Measurements from ENCODE around the gene NCAPG2. TPM values are rescaled to one million over a fixed set of nuclear protein-coding genes. Genes with fewer than 3 reads are reported as not detected.

The NCAPG2 gene
- polyA plus RNA-seq, 1 donor (not counting 4 experiments of a cell fraction or from before 2014, with no cell fraction given): 16.5 TPM

GRCh38 chr7:158595068-158595467 is 109.5 kb downstream of the NCAPG2 start:
- Histone ChIP-seq H3K4me1 (ENCODE audit: control insufficient read depth, extremely low read depth, insufficient read depth, low read length) (no peaks in the 10 kb centered on the region), H3K4me2 (ENCODE audit: control insufficient read depth, extremely low read depth, insufficient read depth, low read depth, low read length) (no peak overlapping the region), H3K36me3 (ENCODE audit: control insufficient read depth in 2 of 2, extremely low read depth in 1 of 2, insufficient read depth in 2 of 2, low read length in 2 of 2) (no peaks in the 10 kb centered on the region), H4K20me1 (ENCODE audit: control insufficient read depth, extremely low read depth, insufficient read depth, low read length) (no peaks in the 10 kb centered on the region), H3K27ac (ENCODE audit: control insufficient read depth, insufficient read depth, low read length) (no peak overlapping the region), H3K4me3 (ENCODE audit: control insufficient read depth in 2 of 3, extremely low read depth in 1 of 3, insufficient read depth in 2 of 3, low read depth in 1 of 3, low read length in 3 of 3) (no peak overlapping the region), H3K9me3 (ENCODE audit: control insufficient read depth, low read depth, low read length) (peaks cover 5% of the 10 kb centered on the region), H3K9ac (ENCODE audit: control insufficient read depth, extremely low read depth, insufficient read depth, low read length) (no peak overlapping the region), H2AFZ (ENCODE audit: control insufficient read depth, low read length) (no peak overlapping the region), H3K9me1 (ENCODE audit: control insufficient read depth, extremely low read depth, insufficient read depth, low read length) (no peaks in the 10 kb centered on the region), H3K79me2 (ENCODE audit: control insufficient read depth, insufficient read depth, low read length) (no peaks in the 10 kb centered on the region), H3K27me3 (ENCODE audit: control insufficient read depth, extremely low read depth, insufficient read depth, low read length) (no peaks in the 10 kb centered on the region)
- TF ChIP-seq EZH2 (IDR thresholded peaks at IDR 0.05; ENCODE audit: low read length) (no peak), CTCF (optimal IDR thresholded peaks at IDR 0.05 in 1 of 3, IDR thresholded peaks at IDR 0.05 in 1 of 3, conservative IDR thresholded peaks at IDR 0.05 in 1 of 3; ENCODE audit: extremely low read depth in 1 of 3, insufficient read depth in 2 of 3, low read length in 3 of 3) (no peak)
- FAIRE-seq (no peak), DNase-seq (ENCODE audit: low read depth, low spot score) (no peak)
- dilution Hi-C loops (cut with MboI; ENCODE audit: extremely low pct_ligation_motif_present, low sequenced_read_pairs): no loop called here

- TF ChIP-seq CTCF (optimal IDR thresholded peaks at IDR 0.05 in 1 of 3, IDR thresholded peaks at IDR 0.05 in 1 of 3, conservative IDR thresholded peaks at IDR 0.05 in 1 of 3; ENCODE audit: extremely low read depth in 1 of 3, insufficient read depth in 2 of 3, low read length in 3 of 3) (no peak), EZH2 (IDR thresholded peaks at IDR 0.05; ENCODE audit: low read length) (no peak)
- no peak overlapping the region for H3K9ac ChIP-seq (ENCODE audit: control insufficient read depth, extremely low read depth, insufficient read depth, low read length)
- no peaks in the 10 kb centered on the region for H3K36me3 ChIP-seq (ENCODE audit: control insufficient read depth in 2 of 2, extremely low read depth in 1 of 2, insufficient read depth in 2 of 2, low read length in 2 of 2)
- FAIRE-seq (no peak), DNase-seq (ENCODE audit: low read depth, low spot score) (no peak)
- no peaks in the 10 kb centered on the region for H3K9me1 ChIP-seq (ENCODE audit: control insufficient read depth, extremely low read depth, insufficient read depth, low read length)
- no peaks in the 10 kb centered on the region for H4K20me1 ChIP-seq (ENCODE audit: control insufficient read depth, extremely low read depth, insufficient read depth, low read length)
- H3K27ac ChIP-seq (ENCODE audit: control insufficient read depth, insufficient read depth, low read length): no peak overlapping the region
- no peaks in the 10 kb centered on the region for H3K79me2 ChIP-seq (ENCODE audit: control insufficient read depth, insufficient read depth, low read length)
- dilution Hi-C loops (cut with MboI; ENCODE audit: extremely low pct_ligation_motif_present, low sequenced_read_pairs): no loop called here
- H3K4me3 ChIP-seq (ENCODE audit: control insufficient read depth in 2 of 3, extremely low read depth in 1 of 3, insufficient read depth in 2 of 3, low read depth in 1 of 3, low read length in 3 of 3): no peak overlapping the region
- H3K9me3 ChIP-seq (ENCODE audit: control insufficient read depth, low read depth, low read length): peaks cover 5% of the 10 kb centered on the region
- H3K4me1 ChIP-seq (ENCODE audit: control insufficient read depth, extremely low read depth, insufficient read depth, low read length): no peaks in the 10 kb centered on the region
- no peak overlapping the region for H3K4me2 ChIP-seq (ENCODE audit: control insufficient read depth, extremely low read depth, insufficient read depth, low read depth, low read length)
- H2AFZ ChIP-seq (ENCODE audit: control insufficient read depth, low read length): no peak overlapping the region
- peaks cover 15% of the 10 kb centered on the region for H3K27me3 ChIP-seq (ENCODE audit: control insufficient read depth, extremely low read depth, insufficient read depth, low read length)
Observed at GRCh38 chr7:158592541-158592940, 112.1 kb downstream of the NCAPG2 start.

All from keratinocyte (primary cell).